H1 (cell line): ENCODE data around the gene MRRF. TPM values are rescaled to one million over a fixed set of nuclear protein-coding genes. Genes with fewer than 3 reads are reported as not detected.

ENCODE experiments used
- CTCF ChIA-PET: fragments of 300-600 bp; sonication (Branson Sonifier 250); formaldehyde crosslinking; loops from one replicate; lab custom pipeline; 2021; ENCODE audit not compliant: partially characterized antibody; lab: Charles Lee
- POLR2A ChIA-PET: fragments of 300-600 bp; sonication (Branson Sonifier 250); formaldehyde crosslinking; loops from one replicate; lab custom pipeline; 2021; ENCODE audit warnings: inconsistent platforms; ENCODE audit not compliant: partially characterized antibody; lab: Charles Lee
- DNase-seq, 2 experiments: peaks; one replicate each; pipeline versions ENCODE4 v3.0.0 to v3.0.0-alpha.2; 2010 to 2022; ENCODE audit warnings: low spot score in 2 of 2, low read depth in 1 of 2, mixed read lengths in 1 of 2
- FAIRE-seq: peaks from 2 replicates; lab custom pipeline; 2011; peaks lifted over from hg19 to GRCh38; lab: Jason Lieb, UNC
- H2AFZ ChIP-seq: 2 replicates; pipeline ENCODE4 v1.8.1; 2012; ENCODE audit warnings: low read length, inconsistent platforms
- H2AK5ac ChIP-seq: 2 replicates; pipeline ENCODE4 v1.6.1; 2013; ENCODE audit warnings: low read depth, low read length
- H2BK120ac ChIP-seq: replicated peaks from 2 replicates; pipeline ENCODE3; 2013; ENCODE audit warnings: low read depth, low read length, inconsistent platforms
- H2BK12ac ChIP-seq: 2 replicates; pipeline ENCODE4 v1.6.1; 2013; ENCODE audit warnings: low read depth, low read length
- H2BK15ac ChIP-seq: 2 replicates; pipeline ENCODE4 v1.6.1; 2013; ENCODE audit warnings: low read length
- H2BK20ac ChIP-seq: 2 replicates; pipeline ENCODE4 v1.6.1; 2013; ENCODE audit warnings: low read length
- H2BK5ac ChIP-seq: 2 replicates; pipeline ENCODE4 v1.6.1; 2013; ENCODE audit warnings: low read depth, low read length
- H3K14ac ChIP-seq: 2 replicates; pipeline ENCODE4 v1.6.1; 2013; ENCODE audit warnings: inconsistent platforms; ENCODE audit not compliant: insufficient read length
- H3K18ac ChIP-seq: 2 replicates; pipeline ENCODE4 v1.6.1; 2013; ENCODE audit warnings: low read length; ENCODE audit errors: extremely low read depth
- H3K23ac ChIP-seq: 2 replicates; pipeline ENCODE4 v1.6.1; 2013; ENCODE audit warnings: inconsistent platforms; ENCODE audit not compliant: insufficient read length
- H3K23me2 ChIP-seq: 2 replicates; pipeline ENCODE4 v1.6.1; 2013; ENCODE audit warnings: low read depth, low read length
- H3K27ac ChIP-seq: 2 replicates; pipeline ENCODE4 v1.6.1; 2011; ENCODE audit warnings: low read depth, low read length, inconsistent platforms
- H3K27me3 ChIP-seq, 4 experiments: replicated peaks in 1 of 4; 1 replicate in 1 of 4; 2 replicates in 3 of 4; pipeline versions ENCODE4 v1.6.1 to v1.8.1; 2011 to 2013; ENCODE audit warnings: low read length in 3 of 4, mild to moderate bottlenecking in 3 of 4, inconsistent platforms in 2 of 4, mixed read lengths in 2 of 4, moderate library complexity in 1 of 4; ENCODE audit not compliant: control insufficient read depth in 3 of 4, insufficient read depth in 3 of 4; ENCODE audit errors: extremely low read depth in 1 of 4
- H3K36me3 ChIP-seq, 4 experiments: 2 replicates each; pipeline versions ENCODE4 v1.6.1 to v1.8.1; 2011 to 2013; ENCODE audit warnings: mild to moderate bottlenecking in 4 of 4, low read length in 3 of 4, moderate library complexity in 2 of 4, control low read depth in 1 of 4, inconsistent platforms in 1 of 4; ENCODE audit not compliant: insufficient read depth in 4 of 4, control insufficient read depth in 2 of 4
- H3K4ac ChIP-seq: replicated peaks from 2 replicates; pipeline ENCODE3; 2013; ENCODE audit warnings: low read length, low read depth, mixed read lengths, inconsistent platforms; ENCODE audit not compliant: insufficient read length
- H3K4me1 ChIP-seq, 4 experiments: replicated peaks in 1 of 4; 1 replicate in 1 of 4; 2 replicates in 3 of 4; pipeline versions ENCODE4 v1.6.1 to v1.8.1; 2011 to 2013; ENCODE audit warnings: low read length in 3 of 4, inconsistent platforms in 2 of 4, mixed read lengths in 1 of 4; ENCODE audit not compliant: insufficient read depth in 4 of 4, control insufficient read depth in 3 of 4
- H3K4me2 ChIP-seq, 2 experiments: 2 replicates each; pipeline versions ENCODE4 v1.6.1 to v1.8.1; 2011 to 2013; ENCODE audit warnings: low read depth in 2 of 2, low read length in 2 of 2, control low read depth in 1 of 2, inconsistent platforms in 1 of 2, mild to moderate bottlenecking in 1 of 2; ENCODE audit not compliant: insufficient read depth in 1 of 2
- H3K4me3 ChIP-seq, 4 experiments: fragments of 200-600, 300-600 bp in 1 of 4; sonication (generic), shearing (Covaris generic), sonication (Bioruptor Twin) in 1 of 4; 2 replicates each; pipeline versions ENCODE4 v1.5.1 to v1.8.1; 2011 to 2016; ENCODE audit warnings: low read length in 4 of 4, low read depth in 3 of 4, control low read depth in 2 of 4, inconsistent platforms in 2 of 4, mild to moderate bottlenecking in 2 of 4, mixed read lengths in 1 of 4, moderate library complexity in 1 of 4; ENCODE audit not compliant: insufficient read depth in 2 of 4; ENCODE audit errors: extremely low read depth in 1 of 4
- H3K56ac ChIP-seq: replicated peaks from 2 replicates; pipeline ENCODE3; 2013; ENCODE audit warnings: low read depth, mild to moderate bottlenecking, mixed read lengths, low read length, inconsistent platforms; ENCODE audit not compliant: insufficient read length
- H3K79me1 ChIP-seq: 2 replicates; pipeline ENCODE4 v1.6.1; 2013; ENCODE audit warnings: low read depth, low read length, control low read depth
- H3K79me2 ChIP-seq, 2 experiments: 2 replicates each; pipeline versions ENCODE4 v1.6.1 to v1.8.1; 2012 to 2013; ENCODE audit warnings: low read length in 2 of 2, mild to moderate bottlenecking in 2 of 2, inconsistent platforms in 1 of 2; ENCODE audit not compliant: insufficient read depth in 2 of 2, control insufficient read depth in 1 of 2
- H3K9ac ChIP-seq, 4 experiments: replicated peaks in 1 of 4; 1 replicate in 1 of 4; 2 replicates in 3 of 4; pipeline versions ENCODE4 v1.6.1 to v1.8.1; 2011 to 2013; ENCODE audit warnings: low read depth in 3 of 4, low read length in 3 of 4, control low read depth in 2 of 4, mild to moderate bottlenecking in 2 of 4, moderate library complexity in 2 of 4, inconsistent platforms in 1 of 4; ENCODE audit errors: extremely low read depth in 1 of 4
- H3K9me3 ChIP-seq, 2 experiments: 2 replicates each; pipeline versions ENCODE4 v1.6.1 to v1.8.1; 2012 to 2013; ENCODE audit warnings: mild to moderate bottlenecking in 2 of 2, moderate library complexity in 2 of 2, control low read depth in 1 of 2, inconsistent platforms in 1 of 2, low read depth in 1 of 2, low read length in 1 of 2, mixed read lengths in 1 of 2; ENCODE audit not compliant: insufficient read depth in 2 of 2
- H4K20me1 ChIP-seq, 2 experiments: replicated peaks in 1 of 2; 2 replicates each; pipeline versions ENCODE3 to v1.8.1; 2011 to 2013; ENCODE audit warnings: inconsistent platforms in 2 of 2, low read length in 2 of 2, mild to moderate bottlenecking in 1 of 2; ENCODE audit not compliant: insufficient read depth in 2 of 2, control insufficient read depth in 1 of 2
- H4K5ac ChIP-seq: 2 replicates; pipeline ENCODE4 v1.6.1; 2013; ENCODE audit warnings: low read length, low read depth, mixed read lengths, inconsistent platforms; ENCODE audit not compliant: insufficient read length
- H4K8ac ChIP-seq: 2 replicates; pipeline ENCODE4 v1.8.0; 2013; ENCODE audit warnings: mild to moderate bottlenecking, moderate library complexity, low read length, inconsistent platforms; ENCODE audit not compliant: insufficient read depth; ENCODE audit errors: extremely low read depth
- H4K91ac ChIP-seq: replicated peaks from 2 replicates; pipeline ENCODE3; 2013; ENCODE audit warnings: low read length, mixed read lengths, inconsistent platforms; ENCODE audit not compliant: insufficient read length
- ATF3 ChIP-seq: IDR thresholded peaks from 2 replicates; pipeline ENCODE4 v1.6.1; 2011; ENCODE audit warnings: low read depth, mild to moderate bottlenecking, low read length; ENCODE audit not compliant: insufficient read depth
- CHD1 ChIP-seq: IDR thresholded peaks from 2 replicates; pipeline ENCODE4 v1.6.1; 2012; ENCODE audit warnings: low read depth, low read length, improper control_type of control experiment
- CHD2 ChIP-seq: IDR thresholded peaks from 2 replicates; pipeline ENCODE4 v1.6.1; 2012; ENCODE audit warnings: low read length, improper control_type of control experiment
- EZH2 ChIP-seq: fragments of 200-600 bp; sonication (generic); IDR thresholded peaks from 2 replicates; pipeline ENCODE4 v1.7.1; 2012; ENCODE audit warnings: low read depth, mild to moderate bottlenecking, moderate library complexity, low read length, inconsistent platforms; ENCODE audit not compliant: severe bottlenecking
- JUN ChIP-seq: IDR thresholded peaks from 2 replicates; pipeline ENCODE4 v1.6.1; 2011; ENCODE audit warnings: low read depth, mild to moderate bottlenecking, improper control_type of control experiment, low read length
- KDM4A ChIP-seq: IDR thresholded peaks from one replicate; pipeline ENCODE4 v1.7.1; 2012; ENCODE audit warnings: low read depth, mild to moderate bottlenecking, moderate library complexity, low read length, inconsistent platforms; ENCODE audit not compliant: severe bottlenecking
- KDM5A ChIP-seq: fragments of 200-600 bp; IDR thresholded peaks from 2 replicates; pipeline ENCODE4 v1.7.1; 2012; ENCODE audit warnings: mild to moderate bottlenecking, low read length, inconsistent platforms, mixed read lengths
- MAFK ChIP-seq: IDR thresholded peaks from 2 replicates; pipeline ENCODE4 v1.6.1; 2012; ENCODE audit warnings: low read depth, mild to moderate bottlenecking, improper control_type of control experiment, low read length
- NRF1 ChIP-seq: IDR thresholded peaks from 2 replicates; pipeline ENCODE4 v1.6.1; 2011; ENCODE audit warnings: mild to moderate bottlenecking, low read depth, low read length, improper control_type of control experiment
- POLR2AphosphoS5 ChIP-seq: IDR thresholded peaks from 2 replicates; pipeline ENCODE4 v1.6.1; 2011; ENCODE audit warnings: low read depth, low read length
- SIRT6 ChIP-seq: IDR thresholded peaks from one replicate; pipeline ENCODE4 v1.7.1; 2012; ENCODE audit warnings: low read length, inconsistent platforms
- SUZ12 ChIP-seq: fragments of 200-600 bp; sonication (generic); IDR thresholded peaks from 2 replicates; pipeline ENCODE4 v1.6.1; 2012; ENCODE audit warnings: mild to moderate bottlenecking, inconsistent platforms, low read length, moderate library complexity, mixed read lengths
- TCF12 ChIP-seq: IDR thresholded peaks from 2 replicates; pipeline ENCODE4 v1.6.1; 2011; ENCODE audit warnings: low read depth, mild to moderate bottlenecking, low read length
- polyA plus RNA-seq, 7 experiments: library from polyadenylated mRNA; depleted of rRNA in 3 of 7; stranded (reverse) in 5 of 7; unstranded in 2 of 7; fragments of >200 nt in 5 of 7; fragments of 200-250 nt in 2 of 7; gene quantifications; 1 replicate in 5 of 7; 2 replicates in 1 of 7; 4 replicates in 1 of 7; pipeline versions ENCODE4 v1.2.1 to v1.2.3, GENCODE V29; 2011 to 2013; ENCODE audit warnings: missing spikeins in 2 of 7, mixed read lengths in 2 of 7
- total RNA-seq: library from RNA; stranded (reverse); fragmentation: NEBNext Ultra II Directional; extraction: Animal tissue kit (Norgen Biotek cat#: 25700); gene quantifications from 2 replicates; pipeline ENCODE4 v1.2.1, GENCODE V29; 2021

Gene MRRF
- total and polyA plus RNA-seq, 2 of the 8 experiments (the other 6 are each of a cell fraction or from before 2014, with no cell fraction given) = 29.4 to 47.8 TPM

DNA sequence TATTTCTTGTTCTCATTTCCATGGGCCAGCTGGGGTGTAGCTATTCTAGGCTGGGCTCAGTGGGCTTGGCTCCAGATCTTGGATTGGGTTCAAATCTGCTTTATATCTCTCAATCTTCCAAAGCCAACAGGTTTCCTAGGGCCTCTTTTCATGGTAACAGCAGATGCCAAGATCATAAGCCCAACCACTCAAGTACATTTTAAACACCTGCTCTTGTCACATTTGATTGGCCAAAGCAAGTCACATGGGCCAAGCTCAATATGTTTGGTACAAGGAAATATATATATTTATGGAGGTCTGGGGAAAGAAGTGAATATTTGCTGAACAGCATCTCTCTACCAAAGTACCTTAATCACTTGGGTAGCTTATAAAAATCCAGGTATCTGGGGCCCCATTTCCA, 49.5 kb downstream of the MRRF start:
- Histone ChIP-seq H3K9ac (no peak overlapping the region), H3K9me3 (no peaks in the 10 kb centered on the region), H3K4ac (no peak overlapping the region), H3K4me1 (no peaks in the 10 kb centered on the region), H4K5ac (no peak overlapping the region), H2AK5ac (no peak overlapping the region), H2BK15ac (no peak overlapping the region), H3K79me1 (no peaks in the 10 kb centered on the region; the same call in 1 of the 2 replicates), H3K79me2 (no peaks in the 10 kb centered on the region), H3K4me3 (no peak overlapping the region), H2BK12ac (no peak overlapping the region), H3K23ac (no peak overlapping the region), H2AFZ (no peak overlapping the region), H3K4me2 (no peak overlapping the region), H4K20me1 (peaks cover 1 to 2% of the 10 kb centered on the region in 2 experiments), H2BK120ac (no peak overlapping the region), H3K56ac (no peak overlapping the region), H3K18ac (no peak overlapping the region), H2BK5ac (no peak overlapping the region), H3K23me2 (no peaks in the 10 kb centered on the region), H2BK20ac (no peak overlapping the region), H3K27me3 (no peaks in the 10 kb centered on the region), H4K91ac (no peak overlapping the region), H4K8ac (no peak overlapping the region), H3K14ac (no peak overlapping the region), H3K36me3 (peaks cover 0 to 23% (median 7%) of the 10 kb centered on the region in 4 experiments; a peak in 5 of 8 replicates), H3K27ac (no peak overlapping the region)
- POLR2A ChIA-PET = interaction anchor here (0.7 kb wide), 1 partner anchor 10 kb away, joined by 3 read pairs; no protein-coding TSS in a partner anchor
- DNase-seq (no peak), FAIRE-seq (no peak)
- CTCF ChIA-PET = interaction anchor here (1.3 to 2.7 kb wide), 4 partner anchors 11 to 215 kb away, joined by 3 to 7 read pairs (median 4); no protein-coding TSS in a partner anchor
- TF ChIP-seq SUZ12 (no peak), CHD2 (no peak), CHD1 (no peak), KDM4A (no peak), MAFK (no peak), SIRT6 (no peak), ATF3 (no peak), KDM5A (no peak), JUN (no peak), TCF12 (no peak), EZH2 (no peak), NRF1 (no peak), POLR2AphosphoS5 (no peak)
